Breast epithelium (tissue), 4 donors: ENCODE results near the gene ATP2B3. TPM values are rescaled to one million over a fixed set of nuclear protein-coding genes. Genes with fewer than 3 reads are reported as not detected.

Experiments used
- DNase-seq, 2 donors: peaks; one replicate each; pipeline ENCODE4 v3.0.0-alpha.2; 2019; ENCODE audit warnings: low spot score in 2 of 2
- H3K27ac ChIP-seq, 2 donors: fragments of 200-600 bp; sonication (generic) in 1 of 2; one replicate each; pipeline ENCODE4 v1.5.1; 2016 to 2019; ENCODE audit warnings: mild to moderate bottlenecking in 1 of 2
- H3K27me3 ChIP-seq, 2 donors: fragments of 200-600 bp; sonication (generic) in 1 of 2; one replicate each; pipeline versions ENCODE4 v1.5.1 to v1.6.0; 2017 to 2019; ENCODE audit warnings: control low read depth in 1 of 2, mild to moderate bottlenecking in 1 of 2
- H3K36me3 ChIP-seq: fragments of 200-600 bp; one replicate; pipeline ENCODE4 v1.5.1; 2019
- H3K4me1 ChIP-seq, 2 donors: fragments of 200-600 bp; sonication (generic); one replicate each; pipeline ENCODE4 v1.5.1; 2016 to 2019; ENCODE audit warnings: control low read depth in 1 of 2
- H3K4me3 ChIP-seq, 3 donors: fragments of 200-600 bp; sonication (generic); 1 replicate in 2 of 3; 2 replicates in 1 of 3; pipeline ENCODE4 v1.5.1; 2016 to 2019; ENCODE audit warnings: mild to moderate bottlenecking in 3 of 3, moderate library complexity in 2 of 3
- H3K9me3 ChIP-seq, 2 donors: fragments of 200-600 bp; sonication (generic) in 1 of 2; one replicate each; pipeline ENCODE4 v1.5.1; 2016 to 2019; ENCODE audit warnings: control low read depth in 1 of 2
- POLR2A ChIP-seq: fragments of 450-650 bp; IDR thresholded peaks from one replicate; pipeline ENCODE4 v1.6.1; 2016; ENCODE audit warnings: antibody characterized with exemption, mild to moderate bottlenecking, moderate library complexity
- POLR2AphosphoS5 ChIP-seq, 3 donors: sonication (generic); formaldehyde crosslinking; IDR thresholded peaks; one replicate each; pipeline ENCODE4 v1.6.1; 2017; ENCODE audit warnings: antibody characterized with exemption in 3 of 3
- intact Hi-C: fragments of 100-400 bp; cut with DNase I; formaldehyde crosslinking; loops from one replicate; pipeline ENCODE4 v1.15.1; 2023; ENCODE audit warnings: low total_unique reads
- total RNA-seq, 3 donors: library from RNA; depleted of rRNA; stranded (reverse); fragments of >200 nt; gene quantifications; one replicate each; pipeline ENCODE4 v1.1.0, GENCODE V29; 2016
- TF ChIP-seq, protein P1 (sequence below), 3 donors: fragments of 450-650 bp; IDR thresholded peaks; one replicate each; pipeline ENCODE4 v1.5.1; 2016 to 2017; ENCODE audit warnings: antibody characterized with exemption in 3 of 3, mild to moderate bottlenecking in 3 of 3, moderate library complexity in 3 of 3

The ATP2B3 gene
- total RNA-seq, 3 donors from 2014 or later: not detected

GRCh38 chrX:153481043-153481442 is 36.4 kb upstream of the ATP2B3 start:
- no peak overlapping the region for H3K4me3 ChIP-seq
- peaks cover 0 to 83% of the 10 kb centered on the region in 2 donors for H3K27me3 ChIP-seq
- TF ChIP-seq, protein P1, sequence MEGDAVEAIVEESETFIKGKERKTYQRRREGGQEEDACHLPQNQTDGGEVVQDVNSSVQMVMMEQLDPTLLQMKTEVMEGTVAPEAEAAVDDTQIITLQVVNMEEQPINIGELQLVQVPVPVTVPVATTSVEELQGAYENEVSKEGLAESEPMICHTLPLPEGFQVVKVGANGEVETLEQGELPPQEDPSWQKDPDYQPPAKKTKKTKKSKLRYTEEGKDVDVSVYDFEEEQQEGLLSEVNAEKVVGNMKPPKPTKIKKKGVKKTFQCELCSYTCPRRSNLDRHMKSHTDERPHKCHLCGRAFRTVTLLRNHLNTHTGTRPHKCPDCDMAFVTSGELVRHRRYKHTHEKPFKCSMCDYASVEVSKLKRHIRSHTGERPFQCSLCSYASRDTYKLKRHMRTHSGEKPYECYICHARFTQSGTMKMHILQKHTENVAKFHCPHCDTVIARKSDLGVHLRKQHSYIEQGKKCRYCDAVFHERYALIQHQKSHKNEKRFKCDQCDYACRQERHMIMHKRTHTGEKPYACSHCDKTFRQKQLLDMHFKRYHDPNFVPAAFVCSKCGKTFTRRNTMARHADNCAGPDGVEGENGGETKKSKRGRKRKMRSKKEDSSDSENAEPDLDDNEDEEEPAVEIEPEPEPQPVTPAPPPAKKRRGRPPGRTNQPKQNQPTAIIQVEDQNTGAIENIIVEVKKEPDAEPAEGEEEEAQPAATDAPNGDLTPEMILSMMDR (IDR thresholded peaks at IDR 0.05): no peak
- TF ChIP-seq POLR2AphosphoS5 (IDR thresholded peaks at IDR 0.05): no peak
- no peak for TF ChIP-seq POLR2A
- H3K9me3 ChIP-seq: peaks cover 0 to 5% of the 10 kb centered on the region in 2 donors
- no peaks in the 10 kb centered on the region for H3K36me3 ChIP-seq
- DNase-seq: no peak
- no peak overlapping the region for H3K27ac ChIP-seq
- intact Hi-C loops: no loop called here
- no peaks in the 10 kb centered on the region for H3K4me1 ChIP-seq

- no peak for DNase-seq
- no peak overlapping the region for H3K4me3 ChIP-seq
- H3K9me3 ChIP-seq: peaks cover 0 to 5% of the 10 kb centered on the region in 2 donors
- TF ChIP-seq, protein P1 (IDR thresholded peaks at IDR 0.05): no peak
- no peak for TF ChIP-seq POLR2A
- TF ChIP-seq POLR2AphosphoS5 (IDR thresholded peaks at IDR 0.05): no peak
- intact Hi-C loops: no loop called here
- H3K4me1 ChIP-seq: no peaks in the 10 kb centered on the region
- H3K36me3 ChIP-seq: no peaks in the 10 kb centered on the region
- peaks cover 0 to 73% of the 10 kb centered on the region in 2 donors for H3K27me3 ChIP-seq
- no peak overlapping the region for H3K27ac ChIP-seq
Measured at GRCh38 chrX:153482376-153483015, 34.9 kb upstream of the ATP2B3 start.

GRCh38 chrX:153485396-153486080 is 31.9 kb upstream of the ATP2B3 start:
- H3K4me1 ChIP-seq: no peaks in the 10 kb centered on the region
- intact Hi-C loops: no loop called here
- no peak overlapping the region for H3K27ac ChIP-seq
- H3K27me3 ChIP-seq: peaks cover 0 to 52% of the 10 kb centered on the region in 2 donors
- no peak overlapping the region for H3K4me3 ChIP-seq
- H3K9me3 ChIP-seq: peaks cover 0 to 5% of the 10 kb centered on the region in 2 donors
- TF ChIP-seq POLR2A (no peak), POLR2AphosphoS5 (IDR thresholded peaks at IDR 0.05) (no peak)
- TF ChIP-seq, protein P1 (IDR thresholded peaks at IDR 0.05): no peak
- no peak for DNase-seq
- no peaks in the 10 kb centered on the region for H3K36me3 ChIP-seq

DNA sequence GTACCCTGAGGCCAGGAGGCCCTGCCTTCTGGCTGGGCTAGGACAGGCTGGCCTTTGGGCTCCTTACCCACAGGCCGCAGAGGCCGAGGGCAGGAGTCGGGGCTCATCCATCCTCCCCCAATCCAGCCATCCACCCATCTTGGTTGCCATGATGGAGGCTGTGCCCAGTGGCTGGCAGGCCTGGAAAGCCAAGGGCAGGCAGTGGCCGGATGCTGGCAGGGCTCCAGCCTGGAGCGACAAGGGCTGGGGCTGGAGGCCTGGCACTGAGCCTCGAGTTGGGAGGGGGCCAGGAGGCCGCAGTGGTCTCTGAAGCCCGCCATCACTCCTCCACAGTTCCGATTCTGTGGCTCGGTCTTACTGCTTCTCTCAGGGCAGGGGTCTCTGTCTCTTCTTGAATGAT is 31.3 kb upstream of the ATP2B3 start:
- H3K27ac ChIP-seq: no peak overlapping the region
- H3K36me3 ChIP-seq: no peaks in the 10 kb centered on the region
- H3K27me3 ChIP-seq: peaks cover 0 to 52% of the 10 kb centered on the region in 2 donors
- H3K4me1 ChIP-seq: no peaks in the 10 kb centered on the region
- intact Hi-C loops: no loop called here
- H3K9me3 ChIP-seq: peaks cover 0 to 5% of the 10 kb centered on the region in 2 donors
- TF ChIP-seq POLR2AphosphoS5 (IDR thresholded peaks at IDR 0.05): no peak
- no peak for TF ChIP-seq POLR2A
- TF ChIP-seq, protein P1 (IDR thresholded peaks at IDR 0.05): no peak
- no peak overlapping the region for H3K4me3 ChIP-seq
- no peak for DNase-seq

GRCh38 chrX:153487590-153488071 is 29.8 kb upstream of the ATP2B3 start:
- H3K36me3 ChIP-seq: no peaks in the 10 kb centered on the region
- no peak overlapping the region for H3K4me3 ChIP-seq
- peaks cover 0 to 5% of the 10 kb centered on the region in 2 donors for H3K9me3 ChIP-seq
- peak overlapping the region in 1 of 2 donors; percentile 52 for H3K27ac ChIP-seq
- DNase-seq: no peak
- H3K4me1 ChIP-seq: no peaks in the 10 kb centered on the region
- TF ChIP-seq POLR2A (no peak), POLR2AphosphoS5 (IDR thresholded peaks at IDR 0.05) (no peak)
- TF ChIP-seq, protein P1 (IDR thresholded peaks at IDR 0.05): no peak
- peaks cover 0 to 50% of the 10 kb centered on the region in 2 donors for H3K27me3 ChIP-seq
- intact Hi-C loops: no loop called here
